Body of pancreas (tissue), 4 donors: ENCODE data around the gene RFFL.

Experiments
- CTCF ChIP-seq, 7 experiments: fragments of 450-650 bp in 4 of 7; fragments of 200-600 bp in 3 of 7; sonication (generic) in 3 of 7; IDR thresholded peaks; one replicate each; pipeline ENCODE4 v1.5.1; 2016 to 2019; ENCODE audit warnings: antibody characterized with exemption in 7 of 7
- POLR2A ChIP-seq, 3 donors: fragments of 450-650 bp; IDR thresholded peaks; one replicate each; pipeline ENCODE4 v1.6.1; 2016; ENCODE audit warnings: antibody characterized with exemption in 3 of 3, mild to moderate bottlenecking in 2 of 3

GRCh38 chr17:35065880-35066279 is 2.4 kb upstream of the RFFL start:
- TF ChIP-seq CTCF (IDR thresholded peaks at IDR 0.05): no peak
- TF ChIP-seq POLR2A (IDR thresholded peaks at IDR 0.05): no peak
